SK-N-SH (cell line): ENCODE data around the gene MAP4. TPM values are rescaled to one million over a fixed set of nuclear protein-coding genes. Genes with fewer than 3 reads are reported as not detected.

Source experiments
- CTCF ChIA-PET: fragments of 300-600, 350-600 bp; formaldehyde crosslinking; extraction: SDS; loops from one replicate; lab custom pipeline; 2021; lab: Yijun Ruan, JAX
- POLR2A ChIA-PET: fragments of 350-600 bp; sonication (Branson Sonifier 250); formaldehyde crosslinking; extraction: SDS; loops from one replicate; lab custom pipeline; 2020; ENCODE audit warnings: antibody characterized with exemption, inconsistent platforms; lab: Yijun Ruan, JAX
- DNase-seq: peaks from one replicate; pipeline ENCODE4 v3.0.0; 2012
- H2AFZ ChIP-seq: fragments of 200-600 bp; sonication (generic); 2 replicates; pipeline ENCODE4 v1.8.1; 2016; ENCODE audit warnings: antibody characterized with exemption, mild to moderate bottlenecking, low read depth
- H3F3A ChIP-seq: fragments of 200-600 bp; sonication (generic); replicated peaks from 2 replicates; pipeline ENCODE3; 2016; ENCODE audit warnings: antibody characterized with exemption, mild to moderate bottlenecking; ENCODE audit not compliant: insufficient read depth
- H3K27ac ChIP-seq, 2 experiments: fragments of 200-500 bp in 1 of 2; fragments of 200-600 bp in 1 of 2; sonication (Bioruptor generic) in 1 of 2; sonication (generic), shearing (Covaris generic) in 1 of 2; 2 replicates each; pipeline versions ENCODE4 v1.5.1 to v1.6.1; 2014 to 2016; ENCODE audit warnings: low read depth in 2 of 2, inconsistent platforms in 1 of 2, low read length in 1 of 2, mild to moderate bottlenecking in 1 of 2, mixed read lengths in 1 of 2
- H3K27me3 ChIP-seq: fragments of 200-600 bp; sonication (generic), shearing (Covaris generic); 2 replicates; pipeline ENCODE4 v1.6.1; 2016; ENCODE audit warnings: mixed run types; ENCODE audit not compliant: insufficient read depth
- H3K36me3 ChIP-seq, 2 experiments: fragments of 200-500 bp in 1 of 2; fragments of 200-600 bp in 1 of 2; sonication (Bioruptor generic) in 1 of 2; sonication (generic) in 1 of 2; replicated peaks in 1 of 2; 2 replicates each; pipeline versions ENCODE3 to v1.5.1; 2014 to 2016; ENCODE audit warnings: low read length in 1 of 2, mild to moderate bottlenecking in 1 of 2; ENCODE audit not compliant: insufficient read depth in 2 of 2, control insufficient read depth in 1 of 2
- H3K4me1 ChIP-seq, 2 experiments: fragments of 200-500 bp in 1 of 2; fragments of 200-600 bp in 1 of 2; sonication (Bioruptor generic) in 1 of 2; sonication (generic), shearing (Covaris generic) in 1 of 2; 2 replicates each; pipeline versions ENCODE4 v1.5.1 to v1.6.1; 2014 to 2016; ENCODE audit warnings: low read depth in 1 of 2, low read length in 1 of 2, mixed run types in 1 of 2; ENCODE audit not compliant: insufficient read depth in 2 of 2, control insufficient read depth in 1 of 2
- H3K4me2 ChIP-seq: fragments of 200-600 bp; sonication (generic), shearing (Covaris generic); 2 replicates; pipeline ENCODE4 v1.6.1; 2017; ENCODE audit warnings: mixed run types
- H3K4me3 ChIP-seq, 2 experiments: fragments of 200-500 bp in 1 of 2; fragments of 200-600 bp in 1 of 2; sonication (Bioruptor generic) in 1 of 2; sonication (generic), shearing (Covaris generic) in 1 of 2; 2 replicates each; pipeline versions ENCODE4 v1.5.1 to v1.8.1; 2014 to 2016; ENCODE audit warnings: low read depth in 2 of 2, inconsistent platforms in 1 of 2, low read length in 1 of 2, mild to moderate bottlenecking in 1 of 2, mixed read lengths in 1 of 2, moderate library complexity in 1 of 2
- H3K79me2 ChIP-seq: fragments of 200-600 bp; sonication (generic); 2 replicates; pipeline ENCODE4 v1.8.1; 2017; ENCODE audit warnings: mild to moderate bottlenecking; ENCODE audit not compliant: insufficient read depth
- H3K9ac ChIP-seq: fragments of 200-600 bp; sonication (generic); 2 replicates; pipeline ENCODE4 v1.6.1; 2017; ENCODE audit warnings: mixed run types
- H3K9me2 ChIP-seq: fragments of 200-600 bp; sonication (generic); 2 replicates; pipeline ENCODE4 v1.6.1; 2017; ENCODE audit warnings: mixed run types
- H3K9me3 ChIP-seq: fragments of 200-600 bp; sonication (generic); 2 replicates; pipeline ENCODE4 v1.6.1; 2017; ENCODE audit warnings: mixed run types, mild to moderate bottlenecking, moderate library complexity
- H4K20me1 ChIP-seq: fragments of 200-600 bp; sonication (generic); 2 replicates; pipeline ENCODE4 v1.6.1; 2017; ENCODE audit warnings: mild to moderate bottlenecking, mixed run types; ENCODE audit not compliant: insufficient read depth
- EP300 ChIP-seq, 2 experiments: IDR thresholded peaks; 2 replicates each; pipeline versions ENCODE4 v1.4.0 to v1.6.1; 2012; ENCODE audit warnings: borderline replicate concordance in 1 of 2, low read depth in 1 of 2, low read length in 1 of 2
- EZH2phosphoT487 ChIP-seq: fragments of 200-600 bp; sonication (generic); IDR thresholded peaks from 2 replicates; pipeline ENCODE4 v1.6.1; 2017; ENCODE audit warnings: low read depth, mixed run types, mild to moderate bottlenecking, antibody characterized with exemption, moderate library complexity, borderline replicate concordance
- FOXM1 ChIP-seq: IDR thresholded peaks from 2 replicates; pipeline ENCODE4 v1.4.0; 2012; ENCODE audit warnings: low read depth, mild to moderate bottlenecking
- MXI1 ChIP-seq: IDR thresholded peaks from 2 replicates; pipeline ENCODE4 v1.6.1; 2012; ENCODE audit warnings: mild to moderate bottlenecking, low read depth, low read length, improper control_type of control experiment
- NRF1 ChIP-seq: IDR thresholded peaks from 2 replicates; pipeline ENCODE4 v1.6.1; 2012; ENCODE audit warnings: low read depth, mild to moderate bottlenecking, low read length
- RFX5 ChIP-seq: IDR thresholded peaks from 2 replicates; pipeline ENCODE4 v1.6.1; 2012; ENCODE audit warnings: mild to moderate bottlenecking, improper control_type of control experiment, low read length
- SIN3A ChIP-seq: IDR thresholded peaks from 2 replicates; pipeline ENCODE4 v1.6.1; 2012; ENCODE audit warnings: low read depth, mild to moderate bottlenecking, low read length, moderate library complexity, borderline replicate concordance
- TCF12 ChIP-seq: IDR thresholded peaks from 2 replicates; pipeline ENCODE4 v1.4.0; 2012
- TEAD4 ChIP-seq: IDR thresholded peaks from 2 replicates; pipeline ENCODE4 v1.4.0; 2012; ENCODE audit warnings: mild to moderate bottlenecking, borderline replicate concordance; ENCODE audit not compliant: insufficient read depth
- WGBS: methylation state at CpG from one replicate; pipeline ENCODE4 v1.1.6; 2017; ENCODE audit warnings: low lambda C conversion rate; 5-methylcytosine and 5-hydroxymethylcytosine counted together
- polyA plus RNA-seq, 3 experiments: library from polyadenylated mRNA; depleted of rRNA; stranded (reverse); fragments of >200 nt; gene quantifications; 2 replicates each; pipeline ENCODE4 v1.2.3, GENCODE V29; 2012
- TF ChIP-seq, protein P1 (sequence below): fragments of 150-350 bp; IDR thresholded peaks from 2 replicates; pipeline ENCODE4 v1.6.1; 2016; ENCODE audit warnings: mild to moderate bottlenecking, low read depth, low read length
- TF ChIP-seq, protein P2 (sequence below): IDR thresholded peaks from 2 replicates; pipeline ENCODE4; 2012

Gene MAP4
- polyA plus RNA-seq, 1 of the 3 experiments (the other 2 are of a cell fraction): 121 TPM

DNA sequence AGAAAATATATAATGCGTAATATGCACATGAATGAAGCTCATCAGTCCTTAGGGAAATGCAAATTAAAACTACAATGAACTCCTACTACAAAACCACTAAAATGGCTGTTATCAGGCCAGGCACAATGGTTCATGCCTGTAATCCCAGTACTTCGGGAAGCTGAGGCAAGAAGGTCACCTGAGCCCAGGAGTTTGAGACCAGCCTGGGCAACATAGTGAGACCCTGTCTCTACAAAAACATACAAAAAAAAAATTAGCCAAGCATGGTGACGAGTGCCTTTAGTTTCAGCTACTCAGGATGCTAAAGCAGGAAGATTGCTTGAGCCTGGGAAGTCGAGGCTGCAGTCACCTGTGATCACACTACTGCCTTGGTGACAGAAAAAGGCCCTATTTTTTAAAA is 85.2 kb downstream of the MAP4 start:
- TF ChIP-seq MXI1 (no peak), RFX5 (no peak), SIN3A (no peak), TEAD4 (no peak), FOXM1 (no peak)
- TF ChIP-seq, protein P1, sequence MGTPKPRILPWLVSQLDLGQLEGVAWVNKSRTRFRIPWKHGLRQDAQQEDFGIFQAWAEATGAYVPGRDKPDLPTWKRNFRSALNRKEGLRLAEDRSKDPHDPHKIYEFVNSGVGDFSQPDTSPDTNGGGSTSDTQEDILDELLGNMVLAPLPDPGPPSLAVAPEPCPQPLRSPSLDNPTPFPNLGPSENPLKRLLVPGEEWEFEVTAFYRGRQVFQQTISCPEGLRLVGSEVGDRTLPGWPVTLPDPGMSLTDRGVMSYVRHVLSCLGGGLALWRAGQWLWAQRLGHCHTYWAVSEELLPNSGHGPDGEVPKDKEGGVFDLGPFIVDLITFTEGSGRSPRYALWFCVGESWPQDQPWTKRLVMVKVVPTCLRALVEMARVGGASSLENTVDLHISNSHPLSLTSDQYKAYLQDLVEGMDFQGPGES: no peak
- TF ChIP-seq, protein P2, sequence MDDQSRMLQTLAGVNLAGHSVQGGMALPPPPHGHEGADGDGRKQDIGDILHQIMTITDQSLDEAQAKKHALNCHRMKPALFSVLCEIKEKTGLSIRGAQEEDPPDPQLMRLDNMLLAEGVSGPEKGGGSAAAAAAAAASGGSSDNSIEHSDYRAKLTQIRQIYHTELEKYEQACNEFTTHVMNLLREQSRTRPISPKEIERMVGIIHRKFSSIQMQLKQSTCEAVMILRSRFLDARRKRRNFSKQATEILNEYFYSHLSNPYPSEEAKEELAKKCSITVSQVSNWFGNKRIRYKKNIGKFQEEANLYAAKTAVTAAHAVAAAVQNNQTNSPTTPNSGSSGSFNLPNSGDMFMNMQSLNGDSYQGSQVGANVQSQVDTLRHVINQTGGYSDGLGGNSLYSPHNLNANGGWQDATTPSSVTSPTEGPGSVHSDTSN: no peak
- no peaks in the 10 kb centered on the region for H3K27me3 ChIP-seq
- H3K79me2 ChIP-seq: peaks cover 94% of the 10 kb centered on the region
- H3K27ac ChIP-seq: no peak overlapping the region
- DNase-seq: no peak
- WGBS: 94% methylated on average over 4 of the region's 4 CpGs
- no peaks in the 10 kb centered on the region for H3K4me1 ChIP-seq
- H3K9me2 ChIP-seq: no peaks in the 10 kb centered on the region
- no peaks in the 10 kb centered on the region for H3F3A ChIP-seq
- CTCF ChIA-PET: interaction anchor here (1.4 kb wide), 1 partner anchor 59 kb away, joined by 4 read pairs; no protein-coding TSS in a partner anchor
- no peaks in the 10 kb centered on the region for H3K9me3 ChIP-seq
- POLR2A ChIA-PET: no interaction called here
- H3K9ac ChIP-seq: no peak overlapping the region
- no peak overlapping the region for H2AFZ ChIP-seq
- no peak overlapping the region for H3K4me2 ChIP-seq
- peaks cover 57% of the 10 kb centered on the region for H4K20me1 ChIP-seq
- peaks cover 4 to 23% of the 10 kb centered on the region in 2 experiments for H3K36me3 ChIP-seq
- no peak overlapping the region for H3K4me3 ChIP-seq

DNA sequence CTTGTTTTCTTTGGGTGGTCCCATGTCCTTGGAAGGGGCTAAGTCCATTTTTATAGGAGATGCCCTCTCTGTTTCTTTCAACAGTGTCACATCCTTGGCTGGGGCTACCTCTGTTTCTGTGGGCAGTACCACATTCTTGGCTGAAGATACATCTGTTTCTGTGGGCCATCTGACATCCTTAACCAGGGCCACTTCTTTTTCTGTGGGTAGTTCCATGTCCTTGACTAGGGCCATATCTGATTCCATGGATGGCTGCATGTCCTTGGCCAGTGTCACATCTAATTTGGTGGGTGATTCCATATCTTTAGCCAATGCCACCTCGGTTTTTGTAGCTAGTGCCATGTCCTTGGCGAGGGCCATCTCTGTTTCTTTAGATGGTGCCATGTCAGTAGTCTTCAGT is 99.5 kb downstream of the MAP4 start:
- Histone ChIP-seq H3K36me3 (peaks cover 21 to 70% of the 10 kb centered on the region in 2 experiments), H3K4me2 (no peak overlapping the region), H3K27ac (no peak overlapping the region), H3K9ac (no peak overlapping the region), H3K9me2 (no peaks in the 10 kb centered on the region), H3K9me3 (no peaks in the 10 kb centered on the region), H3K4me3 (no peak overlapping the region), H3K27me3 (no peaks in the 10 kb centered on the region), H3K4me1 (peaks cover 0 to 10% of the 10 kb centered on the region in 2 experiments; a peak in 2 of 4 replicates), H2AFZ (no peak overlapping the region), H4K20me1 (peaks cover 6% of the 10 kb centered on the region; the same call in 1 of the 2 replicates), H3F3A (peaks cover 22% of the 10 kb centered on the region), H3K79me2 (peaks cover 55% of the 10 kb centered on the region)
- TF ChIP-seq SIN3A (no peak), EZH2phosphoT487 (no peak), NRF1 (no peak), EP300 (IDR thresholded peaks at IDR 0.05; ENCODE audit: borderline replicate concordance in 1 of 2, low read depth in 1 of 2, low read length in 1 of 2) (no peak), TCF12 (no peak)
- ChIA-PET POLR2A (no interaction called here), CTCF (interaction anchor here (0.6 to 1.4 kb wide), 3 partner anchors 12 to 73 kb away, joined by 3 read pairs; no protein-coding TSS in a partner anchor)
- 100% methylated on average over 2 of the region's 2 CpGs for WGBS
- DNase-seq: no peak
